WTC11 (cell line): ENCODE results near the gene FHOD3.

Experiments
- AR ChIP-seq: fragments of 250-450 bp; sonication (Bioruptor Pico); IDR thresholded peaks from 2 replicates; pipeline ENCODE4 v1.9.0; 2021; ENCODE audit warnings: mild to moderate bottlenecking
- CREB1 ChIP-seq: sonication (generic); formaldehyde crosslinking; IDR thresholded peaks from 2 replicates; pipeline ENCODE4 v1.8.0; 2023; ENCODE audit warnings: mild to moderate bottlenecking, missing genetic modification reagents
- MXD4 ChIP-seq: fragments of 250-450 bp; sonication (Bioruptor Pico); IDR thresholded peaks from 2 replicates; pipeline ENCODE4 v1.8.0; 2021; ENCODE audit warnings: mild to moderate bottlenecking, moderate library complexity, borderline replicate concordance
- NFATC4 ChIP-seq: fragments of 250-450 bp; sonication (Bioruptor Pico); IDR thresholded peaks from 2 replicates; pipeline ENCODE4 v1.9.0; 2021; ENCODE audit warnings: mild to moderate bottlenecking
- SP1 ChIP-seq: sonication (generic); formaldehyde crosslinking; conservative IDR thresholded peaks from 2 replicates; pipeline ENCODE4 v1.8.1; 2022; ENCODE audit warnings: missing genetic modification reagents
- TEAD4 ChIP-seq: sonication (generic); formaldehyde crosslinking; IDR thresholded peaks from 2 replicates; pipeline ENCODE4 v1.8.0; 2022; ENCODE audit warnings: mild to moderate bottlenecking, missing genetic modification reagents
- ZNF121 ChIP-seq: sonication (generic); formaldehyde crosslinking; IDR thresholded peaks from 2 replicates; pipeline ENCODE4 v1.8.0; 2023; ENCODE audit warnings: missing genetic modification reagents
- ZNF138 ChIP-seq: sonication (generic); formaldehyde crosslinking; conservative IDR thresholded peaks from 2 replicates; pipeline ENCODE4 v1.8.1; 2022; ENCODE audit warnings: mild to moderate bottlenecking, moderate library complexity, missing genetic modification reagents
- TF ChIP-seq, protein P1 (sequence below): fragments of 200-600 bp; IDR thresholded peaks from 2 replicates; pipeline ENCODE4 v1.8.0; 2022; ENCODE audit warnings: antibody characterized with exemption
- TF ChIP-seq, protein P2 (sequence below): sonication (generic); formaldehyde crosslinking; IDR thresholded peaks from 2 replicates; pipeline ENCODE4 v1.8.0; 2022; ENCODE audit warnings: mild to moderate bottlenecking, missing genetic modification reagents
- TF ChIP-seq, protein P3 (sequence below): sonication (generic); formaldehyde crosslinking; conservative IDR thresholded peaks from 2 replicates; pipeline ENCODE4 v1.8.1; 2022; ENCODE audit warnings: mild to moderate bottlenecking, missing genetic modification reagents
- TF ChIP-seq, protein P4 (sequence below): sonication (generic); formaldehyde crosslinking; IDR thresholded peaks from 2 replicates; pipeline ENCODE4 v1.8.1; 2023; ENCODE audit warnings: mild to moderate bottlenecking, moderate library complexity, missing genetic modification reagents

DNA sequence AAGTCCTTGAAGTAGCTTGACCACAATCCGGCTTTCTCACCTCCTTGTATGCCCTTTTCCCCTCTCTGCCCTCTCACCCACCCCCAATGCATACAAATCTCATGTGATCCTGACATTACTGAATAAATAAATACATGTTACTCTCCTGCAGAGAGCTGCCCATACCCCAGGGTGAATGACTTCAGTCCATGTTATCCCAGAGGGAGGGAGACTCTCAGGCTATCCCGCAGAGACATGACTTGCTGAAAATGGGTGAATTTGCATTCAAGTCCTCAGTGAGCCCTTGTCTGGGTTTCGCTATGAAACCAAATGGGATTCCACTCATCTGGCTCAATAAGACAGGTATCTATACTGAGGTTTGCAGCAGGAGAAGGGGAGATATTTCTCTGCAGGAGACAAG lies 168.5 kb downstream of the FHOD3 start:
- TF ChIP-seq SP1 (CRISPR knock-in tag) (no peak), ZNF121 (CRISPR knock-in tag) (no peak), CREB1 (CRISPR knock-in tag) (no peak), TEAD4 (no peak), NFATC4 (CRISPR knock-in tag) (no peak), ZNF138 (no peak), MXD4 (no peak), AR (CRISPR knock-in tag) (no peak)
- TF ChIP-seq, protein P1, sequence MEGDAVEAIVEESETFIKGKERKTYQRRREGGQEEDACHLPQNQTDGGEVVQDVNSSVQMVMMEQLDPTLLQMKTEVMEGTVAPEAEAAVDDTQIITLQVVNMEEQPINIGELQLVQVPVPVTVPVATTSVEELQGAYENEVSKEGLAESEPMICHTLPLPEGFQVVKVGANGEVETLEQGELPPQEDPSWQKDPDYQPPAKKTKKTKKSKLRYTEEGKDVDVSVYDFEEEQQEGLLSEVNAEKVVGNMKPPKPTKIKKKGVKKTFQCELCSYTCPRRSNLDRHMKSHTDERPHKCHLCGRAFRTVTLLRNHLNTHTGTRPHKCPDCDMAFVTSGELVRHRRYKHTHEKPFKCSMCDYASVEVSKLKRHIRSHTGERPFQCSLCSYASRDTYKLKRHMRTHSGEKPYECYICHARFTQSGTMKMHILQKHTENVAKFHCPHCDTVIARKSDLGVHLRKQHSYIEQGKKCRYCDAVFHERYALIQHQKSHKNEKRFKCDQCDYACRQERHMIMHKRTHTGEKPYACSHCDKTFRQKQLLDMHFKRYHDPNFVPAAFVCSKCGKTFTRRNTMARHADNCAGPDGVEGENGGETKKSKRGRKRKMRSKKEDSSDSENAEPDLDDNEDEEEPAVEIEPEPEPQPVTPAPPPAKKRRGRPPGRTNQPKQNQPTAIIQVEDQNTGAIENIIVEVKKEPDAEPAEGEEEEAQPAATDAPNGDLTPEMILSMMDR: no peak
- TF ChIP-seq, protein P2, sequence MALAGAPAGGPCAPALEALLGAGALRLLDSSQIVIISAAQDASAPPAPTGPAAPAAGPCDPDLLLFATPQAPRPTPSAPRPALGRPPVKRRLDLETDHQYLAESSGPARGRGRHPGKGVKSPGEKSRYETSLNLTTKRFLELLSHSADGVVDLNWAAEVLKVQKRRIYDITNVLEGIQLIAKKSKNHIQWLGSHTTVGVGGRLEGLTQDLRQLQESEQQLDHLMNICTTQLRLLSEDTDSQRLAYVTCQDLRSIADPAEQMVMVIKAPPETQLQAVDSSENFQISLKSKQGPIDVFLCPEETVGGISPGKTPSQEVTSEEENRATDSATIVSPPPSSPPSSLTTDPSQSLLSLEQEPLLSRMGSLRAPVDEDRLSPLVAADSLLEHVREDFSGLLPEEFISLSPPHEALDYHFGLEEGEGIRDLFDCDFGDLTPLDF (CRISPR knock-in tag): no peak
- TF ChIP-seq, protein P3, sequence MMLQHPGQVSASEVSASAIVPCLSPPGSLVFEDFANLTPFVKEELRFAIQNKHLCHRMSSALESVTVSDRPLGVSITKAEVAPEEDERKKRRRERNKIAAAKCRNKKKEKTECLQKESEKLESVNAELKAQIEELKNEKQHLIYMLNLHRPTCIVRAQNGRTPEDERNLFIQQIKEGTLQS (CRISPR knock-in tag): no peak
- TF ChIP-seq, protein P4, sequence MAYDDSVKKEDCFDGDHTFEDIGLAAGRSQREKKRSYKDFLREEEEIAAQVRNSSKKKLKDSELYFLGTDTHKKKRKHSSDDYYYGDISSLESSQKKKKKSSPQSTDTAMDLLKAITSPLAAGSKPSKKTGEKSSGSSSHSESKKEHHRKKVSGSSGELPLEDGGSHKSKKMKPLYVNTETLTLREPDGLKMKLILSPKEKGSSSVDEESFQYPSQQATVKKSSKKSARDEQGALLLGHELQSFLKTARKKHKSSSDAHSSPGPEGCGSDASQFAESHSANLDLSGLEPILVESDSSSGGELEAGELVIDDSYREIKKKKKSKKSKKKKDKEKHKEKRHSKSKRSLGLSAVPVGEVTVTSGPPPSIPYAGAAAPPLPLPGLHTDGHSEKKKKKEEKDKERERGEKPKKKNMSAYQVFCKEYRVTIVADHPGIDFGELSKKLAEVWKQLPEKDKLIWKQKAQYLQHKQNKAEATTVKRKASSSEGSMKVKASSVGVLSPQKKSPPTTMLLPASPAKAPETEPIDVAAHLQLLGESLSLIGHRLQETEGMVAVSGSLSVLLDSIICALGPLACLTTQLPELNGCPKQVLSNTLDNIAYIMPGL: no peak
